ENCODE results near the gene SIAH1. TPM values are rescaled to one million over a fixed set of nuclear protein-coding genes. Genes with fewer than 3 reads are reported as not detected.
A peak's percentile ranks its signal among the peaks of the same experiment; 100 is the strongest.

Gene SIAH1
- total and polyA plus RNA-seq, 9 of the 15 experiments (the other 6 are each of a cell fraction or from before 2014, with no cell fraction given) = 4.1 to 14.3 (median 12.5) TPM

DNA sequence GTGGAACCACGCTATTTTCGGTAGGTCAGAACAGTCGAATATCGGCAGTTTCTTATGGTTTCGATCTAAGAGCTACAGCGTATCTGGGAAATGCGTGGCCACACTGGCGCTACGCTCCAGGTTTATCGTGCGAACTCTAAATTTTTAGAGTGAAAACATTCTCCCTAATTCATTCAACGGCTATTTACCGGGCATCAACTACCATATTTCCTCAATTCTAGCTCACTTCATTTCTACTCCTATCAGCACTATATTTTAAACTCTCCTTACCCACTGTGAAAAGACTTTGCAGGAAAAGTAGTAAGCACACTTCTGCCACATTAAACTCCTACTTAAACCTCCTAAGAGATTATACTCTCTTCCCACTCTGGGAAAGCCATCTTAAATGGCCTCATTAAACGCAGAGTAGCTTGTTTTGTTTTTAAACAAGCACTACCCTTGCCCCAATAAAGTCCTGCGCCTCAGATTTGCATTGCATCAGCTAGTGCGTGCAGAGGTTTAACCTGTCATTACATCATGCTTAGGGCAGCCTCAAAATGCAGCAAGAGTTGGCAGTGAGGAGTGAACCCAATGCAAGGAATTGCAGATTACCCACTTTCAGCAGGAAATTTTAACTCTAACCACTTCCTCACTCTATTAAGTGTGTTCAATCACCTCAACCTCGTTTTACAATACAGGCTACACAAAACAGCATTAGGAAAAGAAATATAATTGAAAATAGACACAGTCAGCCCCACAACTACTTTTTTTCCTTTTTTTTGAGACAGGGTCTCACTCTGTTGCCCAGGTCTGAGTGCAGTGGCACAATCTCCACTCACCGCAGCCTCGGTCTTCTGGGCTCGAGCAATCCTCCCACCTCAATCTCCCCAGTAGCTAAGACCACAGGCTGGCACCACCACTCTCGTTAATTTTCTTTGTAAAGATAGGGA is 18.8 kb downstream of the SIAH1 start (continued):
- TF ChIP-seq E4F1 (CRISPR knock-in tag; IDR thresholded peaks at IDR 0.05; ENCODE audit: borderline replicate concordance) = no peak
- 0 out of 2 replicates have a peak, but pooled peaks have one; percentile 25 for TF ChIP-seq POLR2A (conservative IDR thresholded peaks at IDR 0.05)
- TF ChIP-seq ZNF121 (CRISPR knock-in tag; conservative IDR thresholded peaks at IDR 0.05) = 0 out of 2 replicates have a peak, but pooled peaks have one; percentile 26
- TF ChIP-seq ATF4 (CRISPR knock-in tag; IDR thresholded peaks at IDR 0.05) = peak; percentile 98
- no peak for TF ChIP-seq HDAC3 (IDR thresholded peaks at IDR 0.05; ENCODE audit: borderline replicate concordance, partially characterized antibody)
- peak; percentile 85 for TF ChIP-seq JUND (IDR thresholded peaks at IDR 0.05; ENCODE audit: borderline replicate concordance, low read depth, low read length)
- TF ChIP-seq JUND (tag; IDR thresholded peaks at IDR 0.05; ENCODE audit: borderline replicate concordance, low read depth, low read length) = peak; percentile 80; the same call in 2 of the 3 replicates
- TF ChIP-seq, protein P1, sequence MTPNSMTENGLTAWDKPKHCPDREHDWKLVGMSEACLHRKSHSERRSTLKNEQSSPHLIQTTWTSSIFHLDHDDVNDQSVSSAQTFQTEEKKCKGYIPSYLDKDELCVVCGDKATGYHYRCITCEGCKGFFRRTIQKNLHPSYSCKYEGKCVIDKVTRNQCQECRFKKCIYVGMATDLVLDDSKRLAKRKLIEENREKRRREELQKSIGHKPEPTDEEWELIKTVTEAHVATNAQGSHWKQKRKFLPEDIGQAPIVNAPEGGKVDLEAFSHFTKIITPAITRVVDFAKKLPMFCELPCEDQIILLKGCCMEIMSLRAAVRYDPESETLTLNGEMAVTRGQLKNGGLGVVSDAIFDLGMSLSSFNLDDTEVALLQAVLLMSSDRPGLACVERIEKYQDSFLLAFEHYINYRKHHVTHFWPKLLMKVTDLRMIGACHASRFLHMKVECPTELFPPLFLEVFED (CRISPR knock-in tag; conservative IDR thresholded peaks at IDR 0.05) = 0 out of 2 replicates have a peak, but pooled peaks have one; percentile 58
- TF ChIP-seq FOXP1 (CRISPR knock-in tag; IDR thresholded peaks at IDR 0.05) = no peak
- peak in 1 of 2 experiments; percentile 92; a peak in 2 of 4 replicates for TF ChIP-seq RCOR1 (IDR thresholded peaks at IDR 0.05; ENCODE audit: borderline replicate concordance in 1 of 2, low read depth in 2 of 2, low read length in 2 of 2)
- TF ChIP-seq MTA3 (IDR thresholded peaks at IDR 0.05; ENCODE audit: borderline replicate concordance) = peak; percentile 43; the same call in 1 of the 2 replicates
- TF ChIP-seq, protein P2, sequence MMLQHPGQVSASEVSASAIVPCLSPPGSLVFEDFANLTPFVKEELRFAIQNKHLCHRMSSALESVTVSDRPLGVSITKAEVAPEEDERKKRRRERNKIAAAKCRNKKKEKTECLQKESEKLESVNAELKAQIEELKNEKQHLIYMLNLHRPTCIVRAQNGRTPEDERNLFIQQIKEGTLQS (IDR thresholded peaks at IDR 0.05) = peak; percentile 98
- TF ChIP-seq, protein P2 (CRISPR knock-in tag; conservative IDR thresholded peaks at IDR 0.05) = 0 out of 2 replicates have a peak, but pooled peaks have one; percentile 42
- TF ChIP-seq BCL6 (CRISPR knock-in tag; IDR thresholded peaks at IDR 0.05) = no peak
- peak; percentile 65; the same call in 1 of the 2 replicates for TF ChIP-seq BHLHE40 (IDR thresholded peaks at IDR 0.05; ENCODE audit: low read length)
- TF ChIP-seq, protein P3, sequence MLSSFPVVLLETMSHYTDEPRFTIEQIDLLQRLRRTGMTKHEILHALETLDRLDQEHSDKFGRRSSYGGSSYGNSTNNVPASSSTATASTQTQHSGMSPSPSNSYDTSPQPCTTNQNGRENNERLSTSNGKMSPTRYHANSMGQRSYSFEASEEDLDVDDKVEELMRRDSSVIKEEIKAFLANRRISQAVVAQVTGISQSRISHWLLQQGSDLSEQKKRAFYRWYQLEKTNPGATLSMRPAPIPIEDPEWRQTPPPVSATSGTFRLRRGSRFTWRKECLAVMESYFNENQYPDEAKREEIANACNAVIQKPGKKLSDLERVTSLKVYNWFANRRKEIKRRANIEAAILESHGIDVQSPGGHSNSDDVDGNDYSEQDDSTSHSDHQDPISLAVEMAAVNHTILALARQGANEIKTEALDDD (IDR thresholded peaks at IDR 0.05) = peak; percentile 16; the same call in 1 of the 2 replicates
- peak in 1 of 2 experiments; percentile 82; a peak in 1 of 4 replicates for TF ChIP-seq ARNT (IDR thresholded peaks at IDR 0.05)
- TF ChIP-seq HDAC1 (IDR thresholded peaks at IDR 0.05) = peak in 1 of 2 experiments; percentile 23; a peak in 2 of 4 replicates
- peak; percentile 89 for TF ChIP-seq CEBPB (tag; IDR thresholded peaks at IDR 0.05)
- TF ChIP-seq POLR2B (IDR thresholded peaks at IDR 0.05; ENCODE audit: low read depth, partially characterized antibody) = peak; percentile 29

Measured in K562 (cell line).